IMR-90 (cell line): ENCODE results near the gene TBX15.

Experiments
- CHD1 ChIP-seq: IDR thresholded peaks from 2 replicates; pipeline ENCODE4 v1.6.1; 2012; ENCODE audit warnings: low read depth, low read length, improper control_type of control experiment
- ELK1 ChIP-seq: fragments of 150-350 bp; IDR thresholded peaks from 2 replicates; pipeline ENCODE4 v1.6.1; 2016; ENCODE audit warnings: low read depth, mild to moderate bottlenecking, low read length, moderate library complexity, borderline replicate concordance
- MAFK ChIP-seq: IDR thresholded peaks from 2 replicates; pipeline ENCODE4 v1.6.1; 2012; ENCODE audit warnings: low read depth, low read length, improper control_type of control experiment
- MAZ ChIP-seq: IDR thresholded peaks from 2 replicates; pipeline ENCODE4 v1.6.1; 2012; ENCODE audit warnings: low read depth, mild to moderate bottlenecking, low read length, improper control_type of control experiment, moderate library complexity, borderline replicate concordance
- POLR2A ChIP-seq: IDR thresholded peaks from 2 replicates; pipeline ENCODE4 v1.6.1; 2012; ENCODE audit warnings: mild to moderate bottlenecking, low read depth, low read length
- RAD21 ChIP-seq: IDR thresholded peaks from 2 replicates; pipeline ENCODE4 v1.6.1; 2012; ENCODE audit warnings: low read length, improper control_type of control experiment
- TF ChIP-seq, protein P1 (sequence below): conservative IDR thresholded peaks from 2 replicates; pipeline ENCODE4 v1.5.1; 2012; ENCODE audit warnings: mild to moderate bottlenecking, low read depth, low read length, improper control_type of control experiment
- TF ChIP-seq, protein P2 (sequence below): fragments of 150-350 bp; IDR thresholded peaks from 2 replicates; pipeline ENCODE4 v1.6.1; 2017; ENCODE audit warnings: mild to moderate bottlenecking, antibody characterized with exemption, low read length, low read depth

- TF ChIP-seq POLR2A, result no peak
- no peak for TF ChIP-seq RAD21
- TF ChIP-seq, protein P1, sequence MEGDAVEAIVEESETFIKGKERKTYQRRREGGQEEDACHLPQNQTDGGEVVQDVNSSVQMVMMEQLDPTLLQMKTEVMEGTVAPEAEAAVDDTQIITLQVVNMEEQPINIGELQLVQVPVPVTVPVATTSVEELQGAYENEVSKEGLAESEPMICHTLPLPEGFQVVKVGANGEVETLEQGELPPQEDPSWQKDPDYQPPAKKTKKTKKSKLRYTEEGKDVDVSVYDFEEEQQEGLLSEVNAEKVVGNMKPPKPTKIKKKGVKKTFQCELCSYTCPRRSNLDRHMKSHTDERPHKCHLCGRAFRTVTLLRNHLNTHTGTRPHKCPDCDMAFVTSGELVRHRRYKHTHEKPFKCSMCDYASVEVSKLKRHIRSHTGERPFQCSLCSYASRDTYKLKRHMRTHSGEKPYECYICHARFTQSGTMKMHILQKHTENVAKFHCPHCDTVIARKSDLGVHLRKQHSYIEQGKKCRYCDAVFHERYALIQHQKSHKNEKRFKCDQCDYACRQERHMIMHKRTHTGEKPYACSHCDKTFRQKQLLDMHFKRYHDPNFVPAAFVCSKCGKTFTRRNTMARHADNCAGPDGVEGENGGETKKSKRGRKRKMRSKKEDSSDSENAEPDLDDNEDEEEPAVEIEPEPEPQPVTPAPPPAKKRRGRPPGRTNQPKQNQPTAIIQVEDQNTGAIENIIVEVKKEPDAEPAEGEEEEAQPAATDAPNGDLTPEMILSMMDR, result no peak
- TF ChIP-seq ELK1, result no peak
- no peak for TF ChIP-seq MAZ
- TF ChIP-seq CHD1, result no peak
- TF ChIP-seq, protein P2, sequence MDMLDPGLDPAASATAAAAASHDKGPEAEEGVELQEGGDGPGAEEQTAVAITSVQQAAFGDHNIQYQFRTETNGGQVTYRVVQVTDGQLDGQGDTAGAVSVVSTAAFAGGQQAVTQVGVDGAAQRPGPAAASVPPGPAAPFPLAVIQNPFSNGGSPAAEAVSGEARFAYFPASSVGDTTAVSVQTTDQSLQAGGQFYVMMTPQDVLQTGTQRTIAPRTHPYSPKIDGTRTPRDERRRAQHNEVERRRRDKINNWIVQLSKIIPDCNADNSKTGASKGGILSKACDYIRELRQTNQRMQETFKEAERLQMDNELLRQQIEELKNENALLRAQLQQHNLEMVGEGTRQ, result no peak
- no peak for TF ChIP-seq MAFK
Measured at GRCh38 chr1:118934706-118935105, 53.4 kb downstream of the TBX15 start.
